HepG2 (cell line): ENCODE data around the gene KLHL8. TPM values are rescaled to one million over a fixed set of nuclear protein-coding genes. Genes with fewer than 3 reads are reported as not detected.

Experiments used
- ATAC-seq: fragments of 200-7000 bp; cut with Tn5 transposase; 3 replicates; pipeline ENCODE4 v1.9.1; 2020; ENCODE audit warnings: mild to moderate bottlenecking, moderate library complexity
- BruUV-seq: library from RNA; stranded (reverse); fragments of 400-500 nt; replicated peaks from 2 replicates; lab custom pipeline; 2021; lab: Mats Ljungman, UMichigan
- CTCF ChIA-PET: fragments of 300-600 bp; formaldehyde crosslinking; extraction: SDS; loops from one replicate; lab custom pipeline; 2021; ENCODE audit warnings: low total read pairs, inconsistent platforms, low intra/inter-chr PET ratio; lab: Yijun Ruan, JAX
- POLR2A ChIA-PET: fragments of 350-600 bp; sonication (Branson Sonifier 250); formaldehyde crosslinking; loops from one replicate; lab custom pipeline; 2020; ENCODE audit warnings: antibody characterized with exemption, inconsistent platforms; lab: Yijun Ruan, JAX
- DNase-seq: peaks from one replicate; pipeline ENCODE4 v3.0.0-alpha.2; 2015; ENCODE audit warnings: low spot score
- FAIRE-seq: peaks from 3 replicates; lab custom pipeline; 2011; peaks lifted over from hg19 to GRCh38; lab: Jason Lieb, UNC
- H2AFZ ChIP-seq: one replicate; pipeline ENCODE4 v1.6.1; 2011; ENCODE audit warnings: low read length, inconsistent platforms
- H3K27ac ChIP-seq: fragments of 300-600 bp; 3 replicates; pipeline ENCODE4 v1.8.0; 2011; ENCODE audit warnings: mixed run types, mild to moderate bottlenecking, mixed read lengths, low read length, inconsistent platforms; ENCODE audit not compliant: insufficient read depth; ENCODE audit errors: extremely low read length
- H3K27me3 ChIP-seq, 2 experiments: fragments of 200-600 bp in 1 of 2; 2 replicates in 1 of 2; 3 replicates in 1 of 2; pipeline versions ENCODE4 v1.6.0 to v1.8.0; 2011; ENCODE audit warnings: low read length in 2 of 2, mild to moderate bottlenecking in 2 of 2, moderate library complexity in 2 of 2, inconsistent platforms in 1 of 2; ENCODE audit not compliant: insufficient read depth in 2 of 2, control insufficient read depth in 1 of 2
- H3K36me3 ChIP-seq, 2 experiments: fragments of 200-600 bp in 1 of 2; replicated peaks in 1 of 2; 2 replicates in 1 of 2; 3 replicates in 1 of 2; pipeline versions ENCODE4 v1.5.1 to v1.8.0; 2011; ENCODE audit warnings: low read length in 2 of 2, inconsistent platforms in 1 of 2; ENCODE audit not compliant: insufficient read depth in 2 of 2, control insufficient read depth in 1 of 2
- H3K4me1 ChIP-seq: 2 replicates; pipeline ENCODE4 v1.5.1; 2012; ENCODE audit warnings: low read length, inconsistent platforms; ENCODE audit not compliant: insufficient read depth
- H3K4me2 ChIP-seq: 2 replicates; pipeline ENCODE4 v1.6.0; 2011; ENCODE audit warnings: low read depth, low read length, inconsistent platforms
- H3K4me3 ChIP-seq, 3 experiments: fragments of 200-600 bp in 1 of 3; sonication (generic), shearing (Covaris generic) in 1 of 3; replicated peaks in 1 of 3; 2 replicates each; pipeline ENCODE4 v1.5.1; 2011 to 2016; ENCODE audit warnings: low read length in 3 of 3, inconsistent platforms in 2 of 3, low read depth in 2 of 3, mild to moderate bottlenecking in 2 of 3, control low read depth in 1 of 3, mixed read lengths in 1 of 3; ENCODE audit not compliant: insufficient read depth in 1 of 3
- H3K79me2 ChIP-seq: one replicate; pipeline ENCODE4 v1.6.1; 2011; ENCODE audit warnings: low read length, inconsistent platforms; ENCODE audit not compliant: insufficient read depth
- H3K9ac ChIP-seq: 2 replicates; pipeline ENCODE4 v1.6.0; 2011; ENCODE audit warnings: mild to moderate bottlenecking, low read depth, low read length, inconsistent platforms; ENCODE audit not compliant: insufficient read depth
- H3K9me3 ChIP-seq: 2 replicates; pipeline ENCODE4 v1.5.1; 2012; ENCODE audit warnings: mild to moderate bottlenecking, low read length
- H4K20me1 ChIP-seq: 2 replicates; pipeline ENCODE4 v1.6.0; 2011; ENCODE audit warnings: inconsistent platforms, mild to moderate bottlenecking, low read length, moderate library complexity; ENCODE audit not compliant: insufficient read depth
- CHCHD3 ChIP-seq: sonication (generic); formaldehyde crosslinking; IDR thresholded peaks from 2 replicates; pipeline ENCODE4 v1.8.0; 2022; ENCODE audit warnings: mild to moderate bottlenecking, missing genetic modification reagents, moderate library complexity
- CREM ChIP-seq, 2 experiments: sonication (generic) in 1 of 2; formaldehyde crosslinking in 1 of 2; IDR thresholded peaks; 2 replicates each; pipeline versions ENCODE4 v1.4.0 to v1.6.1; 2016 to 2020; ENCODE audit warnings: antibody characterized with exemption in 1 of 2, mild to moderate bottlenecking in 1 of 2, missing genetic modification reagents in 1 of 2
- DDIT3 ChIP-seq: sonication (generic); formaldehyde crosslinking; IDR thresholded peaks from 2 replicates; pipeline ENCODE4 v1.4.0; 2020; ENCODE audit warnings: mild to moderate bottlenecking, missing genetic modification reagents
- EZH2 ChIP-seq: conservative IDR thresholded peaks from 2 replicates; pipeline ENCODE4 v1.6.1; 2012; ENCODE audit warnings: mild to moderate bottlenecking, low read depth, low read length, moderate library complexity
- LCORL ChIP-seq, 2 experiments: fragments of 450-650 bp in 1 of 2; sonication (generic) in 1 of 2; formaldehyde crosslinking in 1 of 2; IDR thresholded peaks; 2 replicates each; pipeline versions ENCODE4 v1.5.0 to v1.6.1; 2017 to 2020; ENCODE audit warnings: antibody characterized with exemption in 1 of 2, missing genetic modification reagents in 1 of 2
- NR2F6 ChIP-seq, 2 experiments: IDR thresholded peaks; 2 replicates each; pipeline ENCODE4 v1.6.1; 2016; ENCODE audit warnings: antibody characterized with exemption in 1 of 2, mild to moderate bottlenecking in 1 of 2
- RBM39 ChIP-seq: fragments of 200-400 bp; formaldehyde crosslinking; IDR thresholded peaks from one replicate; pipeline ENCODE4 v1.6.1; 2018; ENCODE audit warnings: antibody characterized with exemption, mild to moderate bottlenecking, low read depth, low read length; ENCODE audit not compliant: poor library complexity, severe bottlenecking
- SATB2 ChIP-seq: sonication (generic); formaldehyde crosslinking; IDR thresholded peaks from 2 replicates; pipeline ENCODE4 v1.5.0; 2020; ENCODE audit warnings: missing genetic modification reagents
- STAT5B ChIP-seq: sonication (generic); formaldehyde crosslinking; IDR thresholded peaks from 2 replicates; pipeline ENCODE4 v1.4.0; 2020; ENCODE audit warnings: missing genetic modification reagents
- TBP ChIP-seq: sonication (generic); formaldehyde crosslinking; IDR thresholded peaks from 2 replicates; pipeline ENCODE4 v1.5.0; 2020; ENCODE audit warnings: missing genetic modification reagents
- ZMYM2 ChIP-seq: sonication (generic); formaldehyde crosslinking; IDR thresholded peaks from 2 replicates; pipeline ENCODE4 v1.8.0; 2022; ENCODE audit warnings: mild to moderate bottlenecking, missing genetic modification reagents
- ZMYM3 ChIP-seq: sonication (generic); formaldehyde crosslinking; IDR thresholded peaks from 2 replicates; pipeline ENCODE4 v1.5.1; 2020; ENCODE audit warnings: mild to moderate bottlenecking, missing genetic modification reagents
- ZNF30 ChIP-seq: sonication (generic); formaldehyde crosslinking; IDR thresholded peaks from 2 replicates; pipeline ENCODE4 v1.5.0; 2020; ENCODE audit warnings: mild to moderate bottlenecking, missing genetic modification reagents
- ZNF501 ChIP-seq: sonication (generic); formaldehyde crosslinking; IDR thresholded peaks from 2 replicates; pipeline ENCODE4 v1.5.1; 2020; ENCODE audit warnings: mild to moderate bottlenecking, moderate library complexity, missing genetic modification reagents
- ZNF644 ChIP-seq: IDR thresholded peaks from 2 replicates; pipeline ENCODE4 v1.6.1; 2016; ENCODE audit warnings: low read depth
- ZNF720 ChIP-seq: sonication (generic); formaldehyde crosslinking; IDR thresholded peaks from 2 replicates; pipeline ENCODE4 v1.4.0; 2020; ENCODE audit warnings: missing genetic modification reagents
- ZNF768 ChIP-seq: sonication (generic); formaldehyde crosslinking; IDR thresholded peaks from 2 replicates; pipeline ENCODE4 v1.4.0; 2020; ENCODE audit warnings: missing genetic modification reagents
- WGBS: methylation state at CpG from one replicate; pipeline ENCODE4 v1.1.6; 2017; ENCODE audit warnings: low lambda C conversion rate; 5-methylcytosine and 5-hydroxymethylcytosine counted together
- in situ Hi-C: cut with HindIII; loops from 2 replicates; pipeline ENCODE4 v1.10.0; 2017; ENCODE audit warnings: low pct_unique_long_range_greater_than_20kb; ENCODE audit not compliant: extremely low pct_ligation_motif_present
- intact Hi-C: fragments of 100-400 bp; cut with micrococcal nuclease; formaldehyde crosslinking; loops from one replicate; pipeline ENCODE4 v1.10.0; 2022; ENCODE audit not compliant: unreplicated experiment
- polyA plus RNA-seq, 8 experiments: library from polyadenylated mRNA; depleted of rRNA in 3 of 8; stranded (reverse) in 7 of 8; unstranded in 1 of 8; fragments of >200 nt; fragmentation: Illumina TruSeq in 4 of 8; extraction: Trizol in 4 of 8; gene quantifications; 2 replicates each; pipeline versions ENCODE4 v1.2.1 to v1.2.3, GENCODE V29; 2011 to 2016; ENCODE audit warnings: low read depth in 4 of 8, missing spikeins in 1 of 8, mixed read lengths in 1 of 8; ENCODE audit not compliant: insufficient read depth in 1 of 8
- total RNA-seq, 5 experiments: library from RNA; depleted of rRNA; stranded (reverse); fragments of >200 nt; fragmentation: Illumina TruSeq; extraction: Trizol; gene quantifications; 2 replicates each; pipeline ENCODE4 v1.2.3, GENCODE V29; 2016; ENCODE audit warnings: low read depth in 1 of 5
- TF ChIP-seq, protein P1 (sequence below): sonication (generic); formaldehyde crosslinking; IDR thresholded peaks from 2 replicates; pipeline ENCODE4 v1.4.0; 2020; ENCODE audit warnings: missing genetic modification reagents, low read depth, mild to moderate bottlenecking, borderline replicate concordance
- TF ChIP-seq, protein P2 (sequence below): sonication (generic); formaldehyde crosslinking; conservative IDR thresholded peaks from 2 replicates; pipeline ENCODE4 v1.4.0; 2020; ENCODE audit warnings: missing genetic modification reagents

Gene KLHL8
- total and polyA plus RNA-seq, 2 of the 13 experiments (the other 11 are each of a cell fraction or from before 2014, with no cell fraction given): 2.8 to 11.7 TPM

GRCh38 chr4:87230806-87231205 is 10.4 kb upstream of the KLHL8 start:
- no TSS peak for BruUV-seq
- H2AFZ ChIP-seq: peak overlapping the region; percentile 40
- WGBS: 17% methylated on average over 5 of the region's 6 CpGs
- no peak for TF ChIP-seq STAT5B (CRISPR knock-in tag)
- TF ChIP-seq LCORL (IDR thresholded peaks at IDR 0.05): no peak
- TF ChIP-seq LCORL (CRISPR knock-in tag; IDR thresholded peaks at IDR 0.05): no peak
- TF ChIP-seq, protein P1, sequence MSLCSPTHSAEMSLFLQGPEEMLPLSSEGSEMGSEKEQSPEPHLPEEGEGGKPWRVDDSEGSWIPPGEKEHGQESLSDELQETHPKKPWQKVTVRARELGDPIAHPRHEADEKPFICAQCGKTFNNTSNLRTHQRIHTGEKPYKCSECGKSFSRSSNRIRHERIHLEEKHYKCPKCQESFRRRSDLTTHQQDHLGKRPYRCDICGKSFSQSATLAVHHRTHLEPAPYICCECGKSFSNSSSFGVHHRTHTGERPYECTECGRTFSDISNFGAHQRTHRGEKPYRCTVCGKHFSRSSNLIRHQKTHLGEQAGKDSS: no peak
- TF ChIP-seq EZH2: no peak
- no peak for TF ChIP-seq ZNF30 (CRISPR knock-in tag)
- TF ChIP-seq, protein P2, sequence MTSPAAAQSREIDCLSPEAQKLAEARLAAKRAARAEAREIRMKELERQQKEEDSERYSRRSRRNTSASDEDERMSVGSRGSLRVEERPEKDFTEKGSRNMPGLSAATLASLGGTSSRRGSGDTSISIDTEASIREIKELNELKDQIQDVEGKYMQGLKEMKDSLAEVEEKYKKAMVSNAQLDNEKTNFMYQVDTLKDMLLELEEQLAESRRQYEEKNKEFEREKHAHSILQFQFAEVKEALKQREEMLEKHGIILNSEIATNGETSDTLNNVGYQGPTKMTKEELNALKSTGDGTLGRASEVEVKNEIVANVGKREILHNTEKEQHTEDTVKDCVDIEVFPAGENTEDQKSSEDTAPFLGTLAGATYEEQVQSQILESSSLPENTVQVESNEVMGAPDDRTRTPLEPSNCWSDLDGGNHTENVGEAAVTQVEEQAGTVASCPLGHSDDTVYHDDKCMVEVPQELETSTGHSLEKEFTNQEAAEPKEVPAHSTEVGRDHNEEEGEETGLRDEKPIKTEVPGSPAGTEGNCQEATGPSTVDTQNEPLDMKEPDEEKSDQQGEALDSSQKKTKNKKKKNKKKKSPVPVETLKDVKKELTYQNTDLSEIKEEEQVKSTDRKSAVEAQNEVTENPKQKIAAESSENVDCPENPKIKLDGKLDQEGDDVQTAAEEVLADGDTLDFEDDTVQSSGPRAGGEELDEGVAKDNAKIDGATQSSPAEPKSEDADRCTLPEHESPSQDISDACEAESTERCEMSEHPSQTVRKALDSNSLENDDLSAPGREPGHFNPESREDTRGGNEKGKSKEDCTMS: no peak
- no peak for TF ChIP-seq RBM39
- no peak for TF ChIP-seq ZMYM3 (CRISPR knock-in tag)
- TF ChIP-seq ZNF644 (CRISPR knock-in tag): no peak
- no peak for TF ChIP-seq ZNF720
- no peak for TF ChIP-seq TBP (CRISPR knock-in tag)
- no peak for TF ChIP-seq ZNF501
- no peak for TF ChIP-seq CREM (IDR thresholded peaks at IDR 0.05)
- TF ChIP-seq CREM (CRISPR knock-in tag; IDR thresholded peaks at IDR 0.05): no peak
- no peak for TF ChIP-seq ZNF768
- TF ChIP-seq ZMYM2 (CRISPR knock-in tag): no peak
- TF ChIP-seq DDIT3 (CRISPR knock-in tag): no peak
- TF ChIP-seq CHCHD3 (CRISPR knock-in tag): no peak
- no peak for TF ChIP-seq NR2F6 (IDR thresholded peaks at IDR 0.05)
- TF ChIP-seq NR2F6 (CRISPR knock-in tag; IDR thresholded peaks at IDR 0.05): no peak
- TF ChIP-seq SATB2: no peak
- TF ChIP-seq, all 625 proteins: peak for 0
- H3K9me3 ChIP-seq: no peaks in the 10 kb centered on the region
- H3K4me3 ChIP-seq: no peak overlapping the region
- H3K27ac ChIP-seq: no peak overlapping the region
- H3K4me2 ChIP-seq: no peak overlapping the region; the same call in 1 of the 2 replicates
- CTCF ChIA-PET: no interaction called here
- ATAC-seq (peak; percentile 33; the same call in 2 of the 3 replicates), FAIRE-seq (no peak), DNase-seq (no peak)
- no peak overlapping the region for H3K9ac ChIP-seq
- intact Hi-C loops: no loop called here
- H3K36me3 ChIP-seq: no peaks in the 10 kb centered on the region
- no peaks in the 10 kb centered on the region; a peak in 1 of 5 replicates for H3K27me3 ChIP-seq
- peaks cover 13% of the 10 kb centered on the region; the same call in 1 of the 2 replicates for H3K4me1 ChIP-seq
- H4K20me1 ChIP-seq: no peaks in the 10 kb centered on the region
- no peaks in the 10 kb centered on the region for H3K79me2 ChIP-seq
- in situ Hi-C loops: loop anchor here (5.0 to 10.0 kb wide), 3 partner anchors 79 to 336 kb away; partner anchors contain the start of gene C4orf36
- POLR2A ChIA-PET: no interaction called here
